GM20431 (cell line): ENCODE data around the gene RASSF4.

ENCODE experiments used
- in situ Hi-C: fragments of 300-500 bp; cut with MseI, MboI; formaldehyde crosslinking; loops from one replicate; pipeline ENCODE4 v1.15.0; 2020; ENCODE audit warnings: low sequenced_read_pairs; ENCODE audit not compliant: unreplicated experiment

The RASSF4 gene

DNA sequence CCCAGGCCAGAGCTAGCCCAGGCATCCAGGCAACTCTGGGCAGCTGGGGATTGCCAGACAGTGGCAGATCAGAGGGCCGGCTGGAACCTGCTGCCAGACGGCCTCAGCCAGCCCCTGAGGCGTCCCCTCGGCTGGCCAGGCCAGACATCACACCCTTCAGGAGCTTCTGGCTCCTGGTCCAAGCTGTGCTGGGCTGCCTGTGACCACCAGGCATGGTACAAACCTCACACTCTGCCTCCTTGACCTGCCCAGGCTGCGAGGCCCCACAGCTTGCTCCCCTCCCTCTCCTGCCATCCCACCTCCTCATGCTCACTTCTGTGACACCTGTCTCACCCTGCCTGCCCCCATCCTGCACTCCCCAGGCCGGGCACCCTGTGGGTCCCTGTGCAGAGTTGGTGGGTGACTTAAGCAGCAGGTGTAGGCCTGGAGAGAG is 13.3 kb downstream of the RASSF4 start:
- in situ Hi-C loops, result loop anchor here (10.0 kb wide), 1 partner anchor 48 kb away; no protein-coding TSS in a partner anchor

- in situ Hi-C loops, result loop anchor here (10.0 kb wide), 1 partner anchor 49 kb away; no protein-coding TSS in a partner anchor
Observed at GRCh38 chr10:44973323-44974081, 13.9 kb downstream of the RASSF4 start.

DNA sequence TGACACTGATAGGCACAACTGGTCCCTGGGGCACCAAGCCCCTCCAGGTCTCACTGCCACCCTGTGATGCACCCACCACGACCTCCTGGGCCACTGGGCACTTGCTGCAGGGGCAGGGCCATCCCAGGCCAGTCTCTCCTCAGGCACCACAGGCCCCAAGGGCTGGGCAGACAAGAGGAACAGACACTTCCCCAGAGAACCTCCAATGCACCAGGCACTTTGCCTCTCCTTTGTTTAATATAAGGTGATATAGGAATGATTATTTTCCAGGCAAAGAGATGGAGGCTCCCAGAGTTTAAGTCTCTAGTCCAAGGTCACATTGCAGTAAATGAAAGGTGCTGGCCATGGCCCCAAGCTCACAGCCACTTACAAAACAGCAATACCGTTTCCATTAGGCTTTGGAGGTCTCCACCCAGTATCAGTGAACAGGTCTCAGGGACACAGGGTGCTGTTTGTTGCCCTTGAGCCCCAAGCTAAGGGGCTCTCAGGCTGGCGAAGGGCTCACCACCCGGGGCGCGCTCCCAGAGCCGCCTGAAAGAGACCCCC is 14.6 kb downstream of the RASSF4 start:
- in situ Hi-C loops, result loop anchor here (10.0 kb wide), 1 partner anchor 49 kb away; no protein-coding TSS in a partner anchor

GRCh38 chr10:44974628-44975430 is 15.2 kb downstream of the RASSF4 start:
- in situ Hi-C loops, result loop anchor here (10.0 kb wide), 1 partner anchor 50 kb away; no protein-coding TSS in a partner anchor

DNA sequence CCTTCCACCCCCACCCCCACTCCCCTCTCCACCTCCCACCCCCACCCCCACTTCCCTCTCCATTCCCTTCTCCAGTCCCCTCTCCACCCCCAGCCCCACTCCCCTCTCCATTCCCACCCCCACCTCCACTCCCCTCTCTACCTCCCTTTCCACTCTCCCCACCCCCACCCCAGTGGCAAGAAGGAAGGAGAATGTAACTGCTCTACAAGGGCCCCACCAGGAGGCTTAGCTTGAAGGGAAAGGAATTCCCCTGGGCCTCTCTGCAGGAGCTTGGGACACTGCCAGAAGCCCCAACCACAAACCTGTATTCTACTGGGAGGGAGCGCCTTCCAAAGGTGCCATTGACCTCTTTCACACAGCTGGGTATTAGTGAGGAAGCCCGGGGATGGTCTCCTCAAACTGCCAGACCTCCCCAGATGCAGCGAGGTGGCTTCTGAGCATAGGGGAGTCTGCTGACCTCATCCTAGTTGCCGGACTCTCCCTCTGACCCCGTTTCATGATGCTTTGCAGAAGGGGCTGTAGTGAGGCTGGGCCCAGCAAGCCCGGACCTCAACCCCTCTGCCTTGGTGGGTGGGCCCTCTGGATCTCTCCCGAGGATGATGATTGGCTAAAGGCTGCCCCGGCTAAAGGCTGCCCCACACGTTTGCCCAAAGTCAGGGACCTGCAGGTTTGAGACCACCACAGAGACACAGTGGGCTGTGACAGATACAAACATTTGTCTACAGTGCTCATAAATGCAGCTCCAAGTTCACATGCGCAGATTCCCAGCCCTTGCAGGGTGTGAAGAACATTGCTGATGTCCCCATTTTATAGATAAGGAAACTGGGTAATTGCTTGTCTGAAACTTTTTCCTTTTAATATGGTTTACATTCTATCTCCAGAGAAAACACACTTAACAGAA is 16.1 kb downstream of the RASSF4 start:
- in situ Hi-C loops, result loop anchor here (10.0 kb wide), 1 partner anchor 51 kb away; no protein-coding TSS in a partner anchor

GRCh38 chr10:44976352-44977198 is 17.0 kb downstream of the RASSF4 start:
- in situ Hi-C loops, result loop anchor here (10.0 kb wide), 1 partner anchor 52 kb away; no protein-coding TSS in a partner anchor

GRCh38 chr10:44977287-44978212 is 17.9 kb downstream of the RASSF4 start:
- in situ Hi-C loops, result loop anchor here (10.0 kb wide), 1 partner anchor 53 kb away; no protein-coding TSS in a partner anchor

DNA sequence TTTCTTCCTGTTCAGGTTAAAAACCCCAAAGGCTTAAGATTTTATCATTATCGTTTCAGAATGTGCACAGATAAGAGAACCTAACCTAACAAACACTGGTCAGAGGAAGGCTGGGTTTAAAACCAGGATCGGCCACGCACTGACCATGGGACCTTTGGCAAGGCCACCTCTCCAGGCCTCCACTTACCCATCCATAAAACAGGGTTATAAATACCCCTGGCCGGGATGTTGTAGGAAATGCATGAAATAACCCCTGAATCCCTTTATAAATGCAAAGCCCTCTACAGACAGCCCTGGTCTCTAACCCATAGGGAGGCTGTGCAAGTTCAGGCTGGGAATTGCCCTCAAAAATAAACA is 18.6 kb downstream of the RASSF4 start:
- in situ Hi-C loops, result loop anchor here (10.0 kb wide), 1 partner anchor 53 kb away; no protein-coding TSS in a partner anchor

GRCh38 chr10:44978570-44979280 is 19.1 kb downstream of the RASSF4 start, which contains the start of gene DEPP1:
Gene DEPP1, minus strand, starts transcription at chr10:44978809. Its CDS starts 779 bp downstream, at chr10:44978030.
- in situ Hi-C loops, result loop anchor here (10.0 kb wide), 1 partner anchor 54 kb away; no protein-coding TSS in a partner anchor

DNA sequence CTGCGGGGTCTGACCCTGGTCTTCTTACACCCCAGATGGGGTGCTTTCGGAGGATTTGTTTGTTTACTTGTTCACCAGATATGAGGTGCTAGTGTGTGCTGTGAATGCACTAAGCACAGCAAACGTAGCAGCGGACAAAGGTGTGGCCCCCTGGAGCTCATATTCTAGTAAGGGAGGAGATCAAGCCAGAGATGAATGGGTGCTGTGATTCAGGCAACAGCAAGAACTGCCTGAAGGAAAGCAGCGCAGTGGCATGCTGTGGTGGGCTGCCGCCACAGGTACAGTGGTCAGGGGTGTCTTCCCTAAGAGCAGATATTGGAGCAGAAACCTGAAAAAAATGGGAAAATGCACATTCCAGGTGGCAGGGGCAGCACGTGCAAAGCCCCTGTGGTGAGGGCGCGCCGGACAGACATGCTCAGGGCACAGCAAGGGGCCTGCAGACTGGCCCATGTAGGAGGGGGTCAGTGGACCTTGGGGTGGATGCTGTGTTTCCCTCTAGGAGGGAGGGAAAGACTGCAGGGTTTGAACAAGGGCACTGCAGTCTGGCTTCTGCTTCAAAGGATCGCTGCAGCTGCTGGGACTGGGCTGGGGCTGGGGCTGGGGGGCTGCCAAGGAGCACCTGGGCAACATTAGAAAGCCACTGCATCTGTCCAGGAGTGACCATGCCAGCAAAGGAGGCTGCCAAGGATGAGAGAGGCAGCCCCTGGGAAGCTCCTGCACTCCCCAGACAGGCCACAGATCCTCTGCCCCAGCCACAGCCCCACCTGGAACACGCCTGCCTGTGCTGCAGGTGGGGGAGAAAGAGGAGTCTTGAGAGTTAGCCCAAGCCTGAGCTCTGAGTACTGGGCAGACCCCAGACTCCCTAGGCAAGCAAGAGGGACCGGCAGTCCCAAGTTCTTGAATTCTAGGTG is 19.9 kb downstream of the RASSF4 start:
- in situ Hi-C loops, result loop anchor here (10.0 kb wide), 1 partner anchor 55 kb away; no protein-coding TSS in a partner anchor

GRCh38 chr10:44980309-44981171 is 20.9 kb downstream of the RASSF4 start:
- in situ Hi-C loops, result no loop called here

DNA sequence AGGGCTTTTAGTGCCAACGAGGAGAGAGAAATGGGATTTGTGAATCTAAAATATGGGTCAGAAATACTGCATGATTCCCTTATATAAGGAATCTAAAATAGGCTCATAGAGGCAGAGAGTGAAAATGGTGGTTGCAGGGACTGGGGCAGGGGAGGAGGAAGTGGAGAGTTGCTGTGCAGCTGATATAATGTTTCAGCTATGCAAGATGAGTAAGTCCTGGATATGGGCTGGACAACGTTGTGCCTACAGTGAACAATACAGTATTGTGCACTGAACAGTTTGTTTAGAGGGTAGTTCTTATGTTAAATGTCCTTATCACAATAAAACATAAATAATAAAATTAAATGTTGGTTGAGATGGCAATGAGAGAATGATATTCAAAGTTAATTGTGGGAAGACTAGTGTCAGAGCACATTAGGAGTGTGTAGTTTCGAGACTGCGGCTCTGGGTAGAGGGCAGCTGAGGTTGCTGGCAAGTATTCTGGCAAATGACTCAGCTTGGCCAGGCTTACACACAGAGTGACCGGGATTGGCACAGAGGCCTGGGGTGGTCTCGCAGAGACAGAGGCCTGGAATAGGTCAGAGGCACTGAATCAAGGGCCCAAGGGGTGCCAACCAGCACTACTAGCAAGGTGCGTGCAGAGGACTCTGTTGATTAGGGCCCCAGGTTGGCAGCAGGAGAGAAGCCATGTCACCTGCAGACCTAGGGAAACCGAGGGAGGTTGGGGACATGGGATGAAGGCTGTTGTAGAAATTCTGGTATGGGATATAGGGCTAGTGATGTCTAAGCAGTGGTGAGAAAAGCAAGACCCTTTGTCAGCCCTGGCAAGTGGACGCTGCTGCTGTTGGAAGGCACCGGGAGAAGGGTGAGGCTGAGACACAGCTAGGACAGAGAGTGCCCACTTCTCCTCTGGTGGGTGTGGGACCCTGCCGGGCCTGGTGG is 21.8 kb downstream of the RASSF4 start:
- in situ Hi-C loops, result no loop called here

- in situ Hi-C loops, result no loop called here
Observed at GRCh38 chr10:44982114-44982460, 22.5 kb downstream of the RASSF4 start.

GRCh38 chr10:44982496-44982895 is 22.9 kb downstream of the RASSF4 start:
- in situ Hi-C loops, result no loop called here
